ENCODE data around the gene PLEKHG3. TPM values are rescaled to one million over a fixed set of nuclear protein-coding genes. Genes with fewer than 3 reads are reported as not detected.

The PLEKHG3 gene
- total and polyA plus RNA-seq, 2 of the 4 experiments (the other 2 are of a cell fraction), result 8.2 to 8.4 TPM

GRCh38 chr14:64748521-64748920 is 44.3 kb downstream of the PLEKHG3 start:
- H3K9me1 ChIP-seq (ENCODE audit: insufficient read depth, low read length), result peaks cover 4% of the 10 kb centered on the region; the same call in 1 of the 2 replicates
- intact Hi-C loops (cut with micrococcal nuclease) (no loop called here), dilution Hi-C loops (cut with HindIII; ENCODE audit: low sequenced_read_pairs, unreplicated experiment) (no loop called here), in situ Hi-C loops (cut with MboI; ENCODE audit: low sequenced_read_pairs) (no loop called here)
- no peak overlapping the region for H2BK20ac ChIP-seq (ENCODE audit: low read depth, low read length)
- H3K4me1 ChIP-seq (ENCODE audit: control insufficient read depth, insufficient read depth, low read length), result peaks cover 14% of the 10 kb centered on the region
- 0 out of 2 replicates have a peak, but pooled peaks cover 2% of the 10 kb centered on the region for H3K27me3 ChIP-seq (ENCODE audit: control insufficient read depth, insufficient read depth, low read length)
- no peak for ATAC-seq (ENCODE audit: low read depth)
- no peak overlapping the region for H2AK5ac ChIP-seq (ENCODE audit: low read depth, low read length)
- peaks cover 5% of the 10 kb centered on the region; the same call in 1 of the 2 replicates for H3K36me3 ChIP-seq (ENCODE audit: control insufficient read depth, insufficient read depth, low read length)
- no peak overlapping the region for H2BK15ac ChIP-seq (ENCODE audit: low read depth, low read length)
- WGBS, 2 experiments (ENCODE audit: extremely low coverage in 2 of 2, insufficient read length in 1 of 2), result 100% methylated on average over 1 of the region's 6 CpGs; no CpG with 5 or more reads in 1 of the 2 experiments
- no peak overlapping the region for H3K4me2 ChIP-seq (ENCODE audit: low read depth, low read length)
- no peak for DNase-seq
- no TSS peak for BruUV-seq (replicated peaks)
- peaks cover 2% of the 10 kb centered on the region; the same call in 1 of the 2 replicates for H3K9me3 ChIP-seq (ENCODE audit: control insufficient read depth, insufficient read depth, low read length)
- H2BK120ac ChIP-seq (ENCODE audit: low read depth, low read length), result no peak overlapping the region
- H4K8ac ChIP-seq (ENCODE audit: low read depth in 2 of 2, low read length in 2 of 2), result no peak overlapping the region
- no peak overlapping the region for H3K9ac ChIP-seq (ENCODE audit: low read depth, low read length)
- ChIA-PET POLR2A (ENCODE audit: unreplicated experiment) (interaction anchor here (0.6 kb wide), 1 partner anchor 831 kb away, joined by 6 read pairs; no protein-coding TSS in a partner anchor), CTCF (no interaction called here)
- no peak overlapping the region for H3K27ac ChIP-seq (ENCODE audit: insufficient read depth, low read length)
- H3K14ac ChIP-seq (replicated peaks; ENCODE audit: low read depth, low read length), result no peak overlapping the region
- no peaks in the 10 kb centered on the region for H3K79me1 ChIP-seq (ENCODE audit: low read depth in 1 of 2, low read length in 2 of 2)
- no peak overlapping the region for H3K4ac ChIP-seq (ENCODE audit: low read depth, low read length)
- no peak overlapping the region for H3K56ac ChIP-seq (ENCODE audit: extremely low read depth, insufficient read depth, low read length)
- H4K20me1 ChIP-seq (ENCODE audit: insufficient read depth, low read length), result no peaks in the 10 kb centered on the region
- TF ChIP-seq RFX5 (IDR thresholded peaks at IDR 0.05; ENCODE audit: low read depth, low read length), result no peak
- no peak for TF ChIP-seq RCOR1 (IDR thresholded peaks at IDR 0.05; ENCODE audit: insufficient replicate concordance, low read length)
- TF ChIP-seq MXI1 (IDR thresholded peaks at IDR 0.05; ENCODE audit: borderline replicate concordance, low read depth, low read length), result no peak
- TF ChIP-seq BHLHE40 (IDR thresholded peaks at IDR 0.05; ENCODE audit: low read depth, low read length), result no peak
- no peak for TF ChIP-seq RAD21 (IDR thresholded peaks at IDR 0.05; ENCODE audit: low read length)
- no peak for TF ChIP-seq CTCF (conservative IDR thresholded peaks at IDR 0.05; ENCODE audit: low read depth, low read length)
- TF ChIP-seq MAZ (IDR thresholded peaks at IDR 0.05; ENCODE audit: borderline replicate concordance, low read depth, low read length), result no peak
- TF ChIP-seq NFE2L2 (IDR thresholded peaks at IDR 0.05; ENCODE audit: low read depth, low read length), result no peak
- TF ChIP-seq ELK1 (IDR thresholded peaks at IDR 0.05; ENCODE audit: borderline replicate concordance, low read depth, low read length), result no peak
- no peak for TF ChIP-seq CHD1 (IDR thresholded peaks at IDR 0.05; ENCODE audit: low read depth, low read length)
- TF ChIP-seq FOS (IDR thresholded peaks at IDR 0.05; ENCODE audit: low read depth, low read length), result no peak
- no peak for TF ChIP-seq USF2 (IDR thresholded peaks at IDR 0.05; ENCODE audit: low read depth, low read length)
- no peak for TF ChIP-seq POLR2A (IDR thresholded peaks at IDR 0.05; ENCODE audit: low read depth, low read length)
- TF ChIP-seq CEBPB (IDR thresholded peaks at IDR 0.05; ENCODE audit: low read depth, low read length), result no peak
- TF ChIP-seq SMC3 (IDR thresholded peaks at IDR 0.05; ENCODE audit: low read depth, low read length), result no peak
- TF ChIP-seq MAFK (IDR thresholded peaks at IDR 0.05; ENCODE audit: low read depth, low read length), result no peak
- no peak overlapping the region for H2AFZ ChIP-seq (replicated peaks; ENCODE audit: low read length, poor library complexity)
- H4K91ac ChIP-seq (ENCODE audit: insufficient read depth, low read depth, low read length), result no peak overlapping the region
- no peak overlapping the region for H4K5ac ChIP-seq (ENCODE audit: low read depth, low read length)
- H3K4me3 ChIP-seq (ENCODE audit: insufficient read depth, low read depth, low read length), result no peak overlapping the region
- no peak overlapping the region for H3K18ac ChIP-seq (ENCODE audit: low read depth, low read length)
- no peak overlapping the region for H2BK5ac ChIP-seq (ENCODE audit: low read depth, low read length, poor library complexity, severe bottlenecking)
- H3K23ac ChIP-seq (ENCODE audit: low read depth, low read length), result no peak overlapping the region
- H2AK9ac ChIP-seq (replicated peaks; ENCODE audit: low read depth, low read length, poor library complexity), result no peak overlapping the region
